Activated gamma-delta T cell treated with Interleukin-2 at 50 U/mL for 16 hours (primary cell): ENCODE results near the gene MS4A3.
"Not testable (repeated sequence)": the region's sequence is repeated elsewhere in the genome, so short reads cannot be mapped to it uniquely, and the experiment has no call there.

Experiments
- DNase-seq: peaks from one replicate; pipeline ENCODE4 v3.0.0-alpha.2; 2020

The MS4A3 gene

DNA sequence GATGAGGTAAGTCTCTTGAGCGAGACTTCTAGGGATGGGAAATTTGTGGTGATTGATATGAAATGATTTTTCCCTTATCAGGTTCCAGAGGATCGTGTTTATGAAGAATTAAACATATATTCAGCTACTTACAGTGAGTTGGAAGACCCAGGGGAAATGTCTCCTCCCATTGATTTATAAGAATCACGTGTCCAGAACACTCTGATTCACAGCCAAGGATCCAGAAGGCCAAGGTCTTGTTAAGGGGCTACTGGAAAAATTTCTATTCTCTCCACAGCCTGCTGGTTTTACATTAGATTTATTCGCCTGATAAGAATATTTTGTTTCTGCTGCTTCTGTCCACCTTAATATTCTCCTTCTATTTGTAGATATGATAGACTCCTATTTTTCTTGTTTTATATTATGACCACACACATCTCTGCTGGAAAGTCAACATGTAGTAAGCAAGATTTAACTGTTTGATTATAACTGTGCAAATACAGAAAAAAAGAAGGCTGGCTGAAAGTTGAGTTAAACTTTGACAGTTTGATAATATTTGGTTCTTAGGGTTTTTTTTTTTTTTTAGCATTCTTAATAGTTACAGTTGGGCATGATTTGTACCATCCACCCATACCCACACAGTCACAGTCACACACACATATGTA is 39.1 kb downstream of the MS4A3 start:
- DNase-seq: no peak

- DNase-seq: no peak
These were observed 40.7 kb downstream of the MS4A3 start for GRCh38 chr11:60097189-60097588.

GRCh38 chr11:60098508-60098907 is 42.0 kb downstream of the MS4A3 start:
- DNase-seq: no peak

DNA sequence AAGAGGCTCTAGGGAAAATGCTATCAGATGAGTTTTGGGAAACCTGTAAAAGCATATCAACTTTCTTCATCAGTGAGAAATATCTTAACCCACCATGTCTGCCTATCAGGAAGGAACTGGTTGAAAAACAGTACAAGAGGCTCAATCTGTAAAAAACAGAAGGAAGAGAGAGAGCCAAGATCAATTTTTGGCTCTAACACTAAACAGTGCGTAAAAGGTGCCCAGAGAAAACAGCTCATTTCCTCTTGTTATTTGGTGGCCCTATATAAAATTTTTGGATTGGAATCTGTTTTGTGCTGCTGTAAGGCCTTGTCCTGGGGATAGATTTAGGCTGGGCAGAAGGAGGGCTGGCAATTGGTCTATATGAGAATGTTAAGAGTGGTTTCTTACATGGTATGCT is 44.1 kb downstream of the MS4A3 start:
- DNase-seq: no peak

GRCh38 chr11:60101368-60101767 is 44.9 kb downstream of the MS4A3 start:
- not testable (repeated sequence) for DNase-seq

GRCh38 chr11:60104471-60105115 is 48.1 kb downstream of the MS4A3 start:
- not testable (repeated sequence) for DNase-seq

- DNase-seq: not testable (repeated sequence)
These were observed 52.2 kb downstream of the MS4A3 start for GRCh38 chr11:60108631-60109030.

- DNase-seq: no peak
These were observed 55.3 kb downstream of the MS4A3 start for GRCh38 chr11:60111793-60112192.

DNA sequence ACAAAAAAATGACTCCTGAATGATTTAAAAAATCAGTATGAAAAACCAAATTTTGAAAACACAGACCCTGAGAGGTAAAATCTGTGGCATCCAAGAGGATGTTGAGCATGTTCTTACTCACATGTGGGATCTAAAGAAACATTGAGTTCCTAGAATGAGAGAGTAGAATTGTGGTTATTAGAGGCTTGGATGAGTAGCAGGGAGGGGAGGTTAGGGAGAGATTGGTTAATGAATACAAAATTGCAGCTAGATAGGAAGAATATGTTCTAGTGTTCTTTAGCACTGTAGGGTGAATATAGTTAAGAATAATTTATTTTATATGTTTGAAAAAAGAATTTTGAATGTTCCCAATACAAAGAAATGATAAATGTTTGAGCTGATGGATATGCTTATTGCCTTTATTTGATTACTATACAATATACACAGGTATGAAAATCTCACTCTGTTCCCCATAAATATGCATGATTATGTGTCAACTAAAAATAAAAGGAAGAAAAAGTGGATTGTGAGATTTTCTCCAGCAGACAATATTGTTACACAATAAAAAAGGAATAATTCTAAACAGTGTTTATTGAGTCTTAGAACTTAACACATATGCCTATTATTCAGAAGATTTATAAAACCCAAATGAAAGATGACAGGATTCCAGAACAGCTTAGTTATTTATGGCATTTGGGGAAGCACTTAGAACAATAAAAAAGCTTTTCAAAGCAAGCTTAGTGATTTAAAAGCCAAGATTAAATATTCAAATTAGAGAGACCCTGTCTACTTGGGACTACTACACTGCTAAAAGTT is 60.7 kb downstream of the MS4A3 start:
- no peak for DNase-seq

GRCh38 chr11:60118338-60118737 is 61.9 kb downstream of the MS4A3 start:
- DNase-seq: no peak

DNA sequence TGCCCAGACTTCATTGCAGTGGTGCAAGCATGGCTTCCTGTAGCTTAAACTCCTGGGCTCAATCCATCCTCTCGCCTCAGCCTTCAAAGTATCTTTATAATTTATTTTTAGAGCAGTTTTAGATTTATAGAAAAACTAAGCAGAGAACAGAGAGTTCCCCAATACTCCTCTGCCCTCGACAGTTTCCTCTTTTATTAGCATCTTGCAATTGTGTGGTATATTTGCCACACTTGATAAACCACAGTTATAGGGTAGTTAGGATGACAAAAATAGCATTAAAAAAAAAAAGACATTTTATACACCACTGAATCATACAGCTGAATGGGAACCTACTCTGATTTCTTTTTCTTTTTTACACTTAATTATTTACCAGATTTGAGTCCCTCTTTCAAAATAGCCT is 63.2 kb downstream of the MS4A3 start:
- no peak for DNase-seq
